HEK293 (cell line): ENCODE measurements around the gene USP44.

Source experiments
- CTCF ChIP-seq: fragments of 450-650 bp; formaldehyde crosslinking; IDR thresholded peaks from 2 replicates; pipeline ENCODE4 v1.5.1; 2016; ENCODE audit warnings: missing biosample characterization, missing genetic modification characterization
- HOXA7 ChIP-seq: sonication (generic); formaldehyde crosslinking; IDR thresholded peaks from 2 replicates; pipeline ENCODE4 v1.8.1; 2022; ENCODE audit warnings: missing genetic modification reagents, borderline replicate concordance
- ZEB2 ChIP-seq: fragments of 450-650 bp; formaldehyde crosslinking; IDR thresholded peaks from 2 replicates; pipeline ENCODE4 v1.5.1; 2016; ENCODE audit warnings: missing biosample characterization, missing genetic modification characterization
- ZNF138 ChIP-seq: fragments of 450-650 bp; formaldehyde crosslinking; IDR thresholded peaks from 2 replicates; pipeline ENCODE4 v1.5.1; 2016; ENCODE audit warnings: missing biosample characterization, missing genetic modification characterization, borderline replicate concordance

- no peak for TF ChIP-seq CTCF (tag by site-specific recombination)
- TF ChIP-seq HOXA7, result no peak
- no peak for TF ChIP-seq ZNF138
- TF ChIP-seq ZEB2, result no peak
Measured at GRCh38 chr12:95577820-95578219, 26.5 kb upstream of the USP44 start.
